Neural progenitor cell (in vitro differentiated cells): Measurements from ENCODE around the gene MED14. TPM values are rescaled to one million over a fixed set of nuclear protein-coding genes. Genes with fewer than 3 reads are reported as not detected.

ENCODE experiments used
- DNase-seq: peaks from one replicate; pipeline ENCODE4 v3.0.0-alpha.2; 2016; ENCODE audit warnings: low spot score
- H2AFZ ChIP-seq: fragments of 200-600 bp; sonication (generic); replicated peaks from 2 replicates; pipeline ENCODE4 v1.6.1; 2016; ENCODE audit warnings: antibody characterized with exemption
- H3F3A ChIP-seq: fragments of 200-600 bp; sonication (generic); 2 replicates; pipeline ENCODE4 v1.6.1; 2016; ENCODE audit warnings: antibody characterized with exemption, low read depth
- H3K27ac ChIP-seq: fragments of 200-600 bp; sonication (generic); 2 replicates; pipeline ENCODE4 v1.5.1; 2016; ENCODE audit warnings: mild to moderate bottlenecking
- H3K27me3 ChIP-seq: fragments of 200-600 bp; sonication (generic); 2 replicates; pipeline ENCODE4 v1.6.1; 2016; ENCODE audit warnings: mild to moderate bottlenecking, moderate library complexity
- H3K36me3 ChIP-seq: fragments of 200-600 bp; sonication (generic); 2 replicates; pipeline ENCODE4 v1.5.1; 2016
- H3K4me1 ChIP-seq: fragments of 200-600 bp; sonication (generic); 2 replicates; pipeline ENCODE4 v1.6.1; 2016; ENCODE audit warnings: mixed run types
- H3K4me2 ChIP-seq: fragments of 200-600 bp; sonication (generic); 2 replicates; pipeline ENCODE4 v1.6.1; 2016
- H3K4me3 ChIP-seq: fragments of 200-600 bp; sonication (generic); 2 replicates; pipeline ENCODE4 v1.5.1; 2016
- H3K79me2 ChIP-seq: fragments of 200-600 bp; sonication (generic); 2 replicates; pipeline ENCODE4 v1.6.1; 2016; ENCODE audit warnings: low read depth
- H3K9ac ChIP-seq: fragments of 200-600 bp; sonication (generic); 2 replicates; pipeline ENCODE4 v1.6.1; 2016
- H3K9me3 ChIP-seq: fragments of 200-600 bp; sonication (generic); 2 replicates; pipeline ENCODE4 v1.5.1; 2016; ENCODE audit warnings: low read depth
- H4K20me1 ChIP-seq: fragments of 200-600 bp; sonication (generic); 2 replicates; pipeline ENCODE4 v1.6.1; 2016; ENCODE audit warnings: low read depth
- H3K27ac Mint-ChIP-seq: 3 replicates; pipeline ENCODE4 v1.8.0; 2021; ENCODE audit warnings: mixed read lengths
- H3K27me3 Mint-ChIP-seq: 2 replicates; pipeline ENCODE4 v1.8.0; 2022; ENCODE audit warnings: low read depth, mild to moderate bottlenecking, inconsistent platforms, moderate library complexity, mixed read lengths; ENCODE audit not compliant: insufficient read depth
- H3K36me3 Mint-ChIP-seq: 3 replicates; pipeline ENCODE4 v1.8.0; 2021; ENCODE audit warnings: mixed read lengths
- H3K4me1 Mint-ChIP-seq: 3 replicates; pipeline ENCODE4 v1.8.0; 2021; ENCODE audit warnings: mixed read lengths
- H3K4me3 Mint-ChIP-seq: 3 replicates; pipeline ENCODE4 v1.8.0; 2021; ENCODE audit warnings: mild to moderate bottlenecking, moderate library complexity, mixed read lengths
- H3K9me3 Mint-ChIP-seq: 3 replicates; pipeline ENCODE4 v1.8.0; 2020; ENCODE audit warnings: mixed read lengths
- CTCF ChIP-seq: fragments of 200-600 bp; sonication (generic); IDR thresholded peaks from 2 replicates; pipeline ENCODE4 v1.5.1; 2017; ENCODE audit warnings: antibody characterized with exemption, mild to moderate bottlenecking
- EZH2 ChIP-seq: fragments of 200-600 bp; sonication (generic); IDR thresholded peaks from 2 replicates; pipeline ENCODE4 v1.6.1; 2017; ENCODE audit warnings: antibody characterized with exemption, mild to moderate bottlenecking, moderate library complexity
- EZH2phosphoT487 ChIP-seq: fragments of 200-600 bp; sonication (generic); IDR thresholded peaks from 2 replicates; pipeline ENCODE4 v1.6.1; 2017; ENCODE audit warnings: antibody characterized with exemption
- total RNA-seq: library from RNA; depleted of rRNA; stranded (reverse); fragments of >200 nt; gene quantifications from 2 replicates; pipeline ENCODE4 v1.2.3, GENCODE V29; 2015; ENCODE audit warnings: low replicate concordance

MED14 gene
- total RNA-seq, 1 donor from 2014 or later: 56.4 TPM

- no peaks in the 10 kb centered on the region for H3K9me3 Mint-ChIP-seq
Observed at GRCh38 chrX:40637687-40638086, 97.7 kb downstream of the MED14 start.

GRCh38 chrX:40632199-40632598 is 103.1 kb downstream of the MED14 start:
- no peak for DNase-seq
- H3K4me1 ChIP-seq: no peaks in the 10 kb centered on the region
- no peaks in the 10 kb centered on the region for H3K9me3 ChIP-seq
- no peak overlapping the region for H3K4me2 ChIP-seq
- no peaks in the 10 kb centered on the region for H3F3A ChIP-seq
- no peak overlapping the region for H2AFZ ChIP-seq
- Mint-ChIP-seq H3K9me3 (no peaks in the 10 kb centered on the region), H3K27ac (no peak overlapping the region), H3K36me3 (peaks cover 15% of the 10 kb centered on the region), H3K4me1 (no peaks in the 10 kb centered on the region), H3K4me3 (no peak overlapping the region), H3K27me3 (peaks cover 8% of the 10 kb centered on the region)
- H3K27ac ChIP-seq: no peak overlapping the region
- TF ChIP-seq CTCF: no peak
- TF ChIP-seq EZH2: no peak
- TF ChIP-seq EZH2phosphoT487: no peak
- H3K27me3 ChIP-seq: no peaks in the 10 kb centered on the region
- H3K79me2 ChIP-seq: no peaks in the 10 kb centered on the region
- H3K36me3 ChIP-seq: peaks cover 3% of the 10 kb centered on the region
- H3K9ac ChIP-seq: no peak overlapping the region
- H3K4me3 ChIP-seq: no peak overlapping the region
- no peaks in the 10 kb centered on the region for H4K20me1 ChIP-seq

More at GRCh38 chrX:40637687-40638086, 97.7 kb downstream of the MED14 start:
- peaks cover 3% of the 10 kb centered on the region for H3K27me3 Mint-ChIP-seq
- no peaks in the 10 kb centered on the region for H3K4me1 ChIP-seq
- H3K9me3 ChIP-seq: no peaks in the 10 kb centered on the region
- peaks cover 3% of the 10 kb centered on the region for H3K36me3 ChIP-seq
- H3K36me3 Mint-ChIP-seq: peaks cover 15% of the 10 kb centered on the region
- TF ChIP-seq EZH2phosphoT487 (no peak), EZH2 (no peak), CTCF (no peak)
- no peak overlapping the region for H3K27ac Mint-ChIP-seq
- no peak overlapping the region for H3K27ac ChIP-seq
- H3K27me3 ChIP-seq: no peaks in the 10 kb centered on the region
- H3K9ac ChIP-seq: no peak overlapping the region
- no peak overlapping the region for H2AFZ ChIP-seq
- no peak overlapping the region for H3K4me3 ChIP-seq
- no peaks in the 10 kb centered on the region for H3K4me1 Mint-ChIP-seq
- no peak overlapping the region for H3K4me3 Mint-ChIP-seq
- H4K20me1 ChIP-seq: no peaks in the 10 kb centered on the region
- H3F3A ChIP-seq: no peaks in the 10 kb centered on the region
- DNase-seq: no peak
- no peaks in the 10 kb centered on the region for H3K79me2 ChIP-seq
- H3K4me2 ChIP-seq: no peak overlapping the region

- no peak for DNase-seq
- Mint-ChIP-seq H3K4me1 (no peaks in the 10 kb centered on the region), H3K4me3 (no peak overlapping the region), H3K27me3 (peaks cover 8% of the 10 kb centered on the region), H3K27ac (no peak overlapping the region), H3K9me3 (peaks cover 6% of the 10 kb centered on the region), H3K36me3 (peaks cover 7% of the 10 kb centered on the region)
- no peaks in the 10 kb centered on the region for H3K4me1 ChIP-seq
- H3F3A ChIP-seq: no peaks in the 10 kb centered on the region
- no peak overlapping the region for H2AFZ ChIP-seq
- no peaks in the 10 kb centered on the region for H3K9me3 ChIP-seq
- no peak for TF ChIP-seq EZH2
- TF ChIP-seq CTCF: no peak
- TF ChIP-seq EZH2phosphoT487: no peak
- no peak overlapping the region for H3K4me2 ChIP-seq
- H3K27me3 ChIP-seq: no peaks in the 10 kb centered on the region
- no peak overlapping the region for H3K9ac ChIP-seq
- no peak overlapping the region for H3K27ac ChIP-seq
- H3K79me2 ChIP-seq: no peaks in the 10 kb centered on the region
- H3K36me3 ChIP-seq: no peaks in the 10 kb centered on the region
- no peaks in the 10 kb centered on the region for H4K20me1 ChIP-seq
- no peak overlapping the region for H3K4me3 ChIP-seq
Observed at GRCh38 chrX:40628506-40628905, 106.8 kb downstream of the MED14 start.
